NCI-H2081 treated with DMSO at 0.1 percent for 48 hours (cell line): Measurements from ENCODE around the gene HMCN2.
"Not testable (repeated sequence)": the region's sequence is repeated elsewhere in the genome, so short reads cannot be mapped to it uniquely, and the experiment has no call there.

Source experiments
- DNase-seq: peaks from one replicate; lab custom pipeline; 2025; lab: John Stamatoyannopoulos, UW

Gene HMCN2

DNA sequence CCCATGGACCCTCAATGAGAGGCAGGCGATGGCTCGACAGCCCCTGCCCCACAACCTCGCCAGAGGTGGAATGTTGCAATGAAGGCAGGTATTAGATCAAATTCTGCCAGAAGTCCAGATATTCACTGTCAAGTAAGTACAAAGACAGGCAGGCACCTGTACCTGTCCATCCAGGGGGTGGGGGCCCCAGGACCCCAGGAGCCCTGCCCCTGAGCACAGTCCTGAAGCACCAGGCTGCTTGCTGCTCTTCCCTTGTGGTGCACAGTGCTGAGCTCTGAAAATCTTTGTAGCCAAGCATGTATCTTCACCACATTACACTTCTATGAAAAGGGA, 26.2 kb upstream of the HMCN2 start:
- no peak for DNase-seq

DNA sequence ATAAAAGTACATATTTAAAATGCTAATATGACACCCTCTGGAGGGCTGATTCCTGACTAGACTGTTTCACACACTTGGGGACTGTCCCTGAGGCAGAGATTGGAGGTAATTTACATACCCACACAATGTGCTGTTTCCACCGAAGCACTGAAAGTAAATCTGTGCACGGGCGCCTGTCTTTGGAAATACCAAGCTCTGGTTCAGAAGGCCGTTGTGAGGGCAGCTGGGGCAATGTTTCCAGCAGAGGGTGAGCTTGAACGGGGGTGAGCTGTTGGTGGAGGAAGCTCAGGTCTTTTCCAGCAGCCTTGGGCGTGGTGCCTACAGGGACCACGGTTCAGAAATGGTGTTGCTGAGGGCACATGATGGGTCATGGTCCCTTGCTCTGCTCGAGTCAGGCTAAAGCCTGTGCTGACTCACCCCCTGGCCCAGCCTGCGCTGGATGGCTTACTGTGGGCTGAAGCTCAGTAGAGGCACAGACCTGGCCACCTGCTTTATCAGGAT, 25.8 kb upstream of the HMCN2 start:
- DNase-seq = no peak

- DNase-seq = no peak
Observed at GRCh38 chr9:130240410-130241197, 25.0 kb upstream of the HMCN2 start.

DNA sequence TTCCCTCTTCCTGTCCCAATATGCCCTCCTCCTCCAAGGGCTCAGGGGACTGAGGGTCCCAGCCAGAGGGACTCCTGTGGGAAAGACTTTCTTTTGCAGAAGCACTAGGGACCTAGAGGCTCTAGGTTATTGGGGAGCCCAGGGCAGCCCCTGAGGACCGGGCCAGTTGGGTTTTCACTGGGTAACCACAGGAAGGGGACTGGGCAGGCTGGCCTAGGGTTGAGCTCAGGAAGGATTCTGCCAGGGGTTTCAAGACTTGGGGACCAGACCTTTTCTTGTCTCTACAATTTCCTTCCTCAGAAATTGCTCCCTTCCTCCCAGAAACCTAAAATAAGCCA, 24.4 kb upstream of the HMCN2 start:
- DNase-seq = no peak

DNA sequence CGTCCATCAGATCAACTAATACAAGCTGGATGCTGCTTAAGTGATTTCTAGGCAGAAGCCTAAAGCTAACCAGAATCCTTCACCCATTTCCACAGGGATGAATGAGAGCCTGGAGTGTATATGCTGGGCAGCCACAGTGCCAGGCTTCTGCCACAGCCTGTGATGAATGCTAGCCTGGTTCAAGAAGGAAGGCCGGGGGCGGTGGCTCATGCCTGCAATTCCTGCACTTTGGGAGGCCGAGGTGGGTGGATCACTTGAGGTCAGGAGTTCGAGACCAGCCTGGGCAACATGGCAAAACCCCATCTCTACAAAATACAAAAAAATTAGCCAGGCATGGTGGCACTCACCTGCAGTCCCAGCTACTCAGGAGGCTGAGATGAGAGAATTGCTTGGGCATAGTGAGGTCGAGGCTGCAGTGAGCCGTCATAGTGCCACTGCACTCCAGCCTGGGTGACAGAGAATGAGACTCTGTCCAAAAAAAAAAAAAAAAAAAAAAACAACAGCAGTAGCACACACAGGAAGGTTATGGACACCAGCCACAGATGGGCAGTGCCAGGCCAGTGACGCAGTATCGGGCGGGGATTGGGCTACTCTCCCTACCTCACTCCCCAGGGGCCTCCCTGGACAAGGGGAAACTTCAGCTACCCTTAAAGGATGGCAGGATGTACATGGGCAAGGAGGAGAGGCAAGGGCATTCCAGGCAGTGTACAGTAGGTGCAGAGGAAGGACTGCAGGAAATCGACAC, 23.1 kb upstream of the HMCN2 start:
- DNase-seq = no peak

DNA sequence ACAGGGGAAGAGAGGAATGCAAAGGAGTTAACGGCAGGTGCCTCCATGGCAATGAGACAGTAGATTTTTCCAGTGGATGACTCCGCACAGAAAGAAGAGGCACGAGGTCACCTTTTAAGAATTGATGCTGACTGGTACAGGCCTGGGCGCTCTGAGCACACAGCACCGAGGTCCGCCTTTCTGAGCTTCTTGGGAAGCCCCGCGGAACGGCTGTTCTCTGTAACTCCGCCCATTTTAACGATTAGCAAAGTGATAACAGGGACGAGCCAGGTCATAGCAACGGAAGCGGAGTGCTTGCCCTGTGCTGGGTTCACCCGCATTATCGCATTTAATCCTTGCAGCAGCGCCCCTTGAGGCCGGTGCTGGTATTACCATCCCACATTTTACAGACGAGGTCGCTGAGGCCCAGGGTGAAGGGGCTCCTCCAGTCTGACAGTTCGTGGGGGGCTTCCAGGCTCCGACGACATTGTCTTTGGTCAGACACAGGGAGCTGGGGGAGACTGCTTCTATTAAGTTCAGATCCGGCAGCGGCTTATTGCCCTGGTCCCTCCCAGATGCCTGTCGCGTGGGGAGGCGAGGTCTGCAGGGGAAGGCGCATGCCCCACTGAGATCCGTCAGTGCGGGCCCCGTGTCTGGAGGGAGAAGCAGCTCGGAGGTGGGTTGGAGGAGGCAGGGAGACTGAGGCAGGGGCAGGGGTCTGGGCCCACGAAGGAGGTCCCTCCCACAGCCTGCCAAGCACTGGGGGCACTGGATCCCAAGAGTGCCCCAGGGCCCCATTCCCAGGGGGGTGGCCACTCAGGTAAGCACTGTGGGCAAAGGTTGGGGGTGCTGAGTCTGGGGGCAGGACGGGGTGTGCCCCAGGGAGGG, 22.3 kb upstream of the HMCN2 start:
- no peak for DNase-seq

- DNase-seq = no peak
Observed at GRCh38 chr9:130243882-130244170, 21.7 kb upstream of the HMCN2 start.

- no peak for DNase-seq
Observed at GRCh38 chr9:130244548-130245165, 20.9 kb upstream of the HMCN2 start.

DNA sequence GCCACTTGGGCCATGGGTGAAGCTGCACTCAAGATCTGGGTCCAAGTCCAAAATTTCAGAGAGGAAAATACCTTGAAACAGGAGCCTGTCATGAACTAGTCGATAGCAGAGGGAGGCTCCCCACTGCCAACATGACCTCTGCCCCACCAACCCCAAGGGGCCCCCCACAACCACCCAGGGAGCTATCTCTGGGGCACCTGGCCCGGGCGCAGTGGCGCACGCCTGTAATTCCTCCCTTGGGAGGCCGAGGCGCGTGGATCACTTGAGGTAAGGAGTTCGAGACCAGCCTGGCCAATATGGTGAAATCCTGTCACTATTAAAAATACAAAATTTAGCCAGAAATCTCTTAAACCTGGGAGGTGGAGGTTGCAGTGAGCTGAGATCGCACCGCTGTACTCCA, 20.1 kb upstream of the HMCN2 start:
- no peak for DNase-seq

DNA sequence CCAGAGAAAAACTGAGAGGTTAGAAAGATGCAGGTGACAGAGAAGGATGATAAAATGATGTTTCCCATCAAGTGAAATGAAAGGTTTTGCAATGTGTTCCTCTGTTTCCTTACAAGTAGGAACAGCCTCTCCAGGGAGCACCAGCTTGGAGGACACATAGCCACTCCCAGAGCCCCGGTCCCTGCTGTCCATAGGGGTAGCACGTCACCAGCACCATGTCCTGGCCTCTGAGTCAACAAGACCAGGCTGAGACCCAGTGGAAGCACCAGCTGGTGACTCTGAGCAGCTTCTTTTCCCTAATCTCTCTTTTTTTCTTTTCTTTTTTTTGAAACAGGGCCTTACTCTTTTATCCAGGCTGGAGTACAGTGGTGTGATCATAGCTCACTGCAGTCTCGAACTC, 19.4 kb upstream of the HMCN2 start:
- DNase-seq = no peak

DNA sequence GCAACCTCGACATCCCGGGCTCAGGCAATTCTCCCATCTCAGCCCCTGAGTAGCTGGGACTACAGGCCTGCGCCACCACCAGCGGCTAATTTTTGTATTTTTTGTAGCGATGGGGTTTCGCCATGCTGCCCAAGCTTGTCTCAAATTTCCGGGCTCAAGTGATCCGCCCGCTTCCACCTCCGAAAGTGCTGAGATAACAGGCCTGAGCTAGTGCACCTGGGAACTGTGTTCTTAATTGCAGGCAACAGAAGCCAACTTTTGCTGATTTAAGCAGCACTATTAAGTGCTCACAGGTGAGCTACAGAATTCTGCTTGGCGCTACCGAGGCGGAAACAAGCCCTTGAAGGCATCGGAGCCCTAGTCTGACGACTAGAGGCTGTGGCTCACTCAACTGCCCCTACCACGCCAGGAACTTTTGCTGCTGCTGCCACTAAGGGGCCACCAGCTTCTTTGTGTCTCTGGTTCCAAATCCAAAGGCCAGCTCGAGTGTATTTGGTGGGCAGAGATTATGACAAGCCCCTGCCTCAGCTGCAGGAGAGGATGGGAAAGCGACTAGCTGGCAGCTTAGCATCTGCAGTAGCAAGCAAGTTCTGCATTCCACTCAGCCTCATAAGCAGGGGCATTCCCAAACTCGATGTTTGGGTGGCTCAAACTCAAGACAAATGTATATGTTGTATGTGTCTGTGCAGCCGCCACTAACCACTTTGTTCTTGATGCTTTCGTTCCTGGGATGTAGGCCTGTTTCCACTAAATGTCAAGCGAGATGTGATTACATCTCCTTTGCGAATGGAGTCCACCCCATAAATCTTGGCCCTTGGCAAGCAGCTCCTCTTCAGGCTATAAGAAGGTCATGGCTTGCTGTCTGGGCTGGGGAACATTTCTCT, 10.6 kb upstream of the HMCN2 start:
- no peak for DNase-seq

DNA sequence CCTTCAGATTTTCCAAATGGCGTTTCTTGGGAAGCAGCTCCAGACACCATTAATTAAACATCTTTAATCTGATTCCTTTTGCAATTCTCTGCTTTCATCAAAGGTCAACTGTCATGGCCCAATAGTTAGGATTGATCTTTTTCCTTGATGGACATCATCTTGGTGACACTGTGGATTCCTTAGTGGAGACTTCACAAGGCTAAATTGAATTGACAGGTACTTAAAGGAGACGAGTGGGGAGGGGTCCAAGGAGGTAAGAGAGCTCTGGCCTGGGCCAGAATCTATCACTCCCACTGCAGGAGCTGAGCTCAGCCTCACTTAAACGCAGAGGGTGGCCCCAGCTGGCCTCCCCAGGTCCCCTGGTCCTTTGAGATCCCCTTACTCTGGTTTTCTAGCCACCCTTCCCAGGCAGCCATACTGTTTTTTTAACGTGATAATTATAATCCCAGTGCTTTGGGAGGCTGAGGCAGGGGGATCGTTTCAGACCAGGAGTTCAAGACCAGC, 9.9 kb upstream of the HMCN2 start:
- no peak for DNase-seq

DNA sequence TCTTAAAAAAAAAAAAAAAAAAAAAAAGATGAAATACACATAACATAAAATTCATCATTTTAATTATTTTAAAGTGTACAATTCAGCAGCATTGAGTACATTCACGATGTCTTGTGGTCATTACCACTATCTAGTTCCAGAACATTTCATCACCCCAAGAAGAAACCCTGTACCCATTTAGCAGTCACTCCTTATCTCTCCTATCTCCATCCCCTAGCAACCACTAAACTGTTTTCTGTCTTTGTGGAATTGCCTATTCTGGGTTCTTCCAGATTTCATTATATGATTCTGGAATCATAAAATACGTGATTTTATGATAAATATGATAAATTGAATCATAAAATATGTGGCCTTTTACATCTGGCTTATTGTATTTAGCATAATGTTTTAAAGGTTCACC, 8.9 kb upstream of the HMCN2 start:
- DNase-seq = no peak

DNA sequence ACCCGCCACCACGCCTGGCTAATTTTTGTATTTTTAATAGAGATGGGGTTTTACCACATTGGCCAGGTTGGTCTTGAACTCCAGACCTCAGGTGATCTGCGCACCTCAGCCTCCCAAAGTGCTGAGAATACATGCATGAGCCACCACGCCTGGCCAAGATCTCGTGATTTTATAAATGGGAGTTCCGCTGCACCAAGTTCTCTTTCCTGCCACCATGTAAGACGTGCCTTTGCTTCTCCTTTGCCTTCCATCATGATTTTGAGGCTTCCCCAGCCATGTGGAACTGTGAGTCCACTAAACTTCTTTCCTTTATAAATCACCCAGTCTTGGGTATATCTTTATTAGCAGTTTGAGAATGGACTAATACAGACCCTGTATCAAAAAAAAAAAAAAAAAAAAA, 7.4 kb upstream of the HMCN2 start:
- not testable (repeated sequence) for DNase-seq

- DNase-seq = no peak
Observed at GRCh38 chr9:130259044-130259443, 6.5 kb upstream of the HMCN2 start.

DNA sequence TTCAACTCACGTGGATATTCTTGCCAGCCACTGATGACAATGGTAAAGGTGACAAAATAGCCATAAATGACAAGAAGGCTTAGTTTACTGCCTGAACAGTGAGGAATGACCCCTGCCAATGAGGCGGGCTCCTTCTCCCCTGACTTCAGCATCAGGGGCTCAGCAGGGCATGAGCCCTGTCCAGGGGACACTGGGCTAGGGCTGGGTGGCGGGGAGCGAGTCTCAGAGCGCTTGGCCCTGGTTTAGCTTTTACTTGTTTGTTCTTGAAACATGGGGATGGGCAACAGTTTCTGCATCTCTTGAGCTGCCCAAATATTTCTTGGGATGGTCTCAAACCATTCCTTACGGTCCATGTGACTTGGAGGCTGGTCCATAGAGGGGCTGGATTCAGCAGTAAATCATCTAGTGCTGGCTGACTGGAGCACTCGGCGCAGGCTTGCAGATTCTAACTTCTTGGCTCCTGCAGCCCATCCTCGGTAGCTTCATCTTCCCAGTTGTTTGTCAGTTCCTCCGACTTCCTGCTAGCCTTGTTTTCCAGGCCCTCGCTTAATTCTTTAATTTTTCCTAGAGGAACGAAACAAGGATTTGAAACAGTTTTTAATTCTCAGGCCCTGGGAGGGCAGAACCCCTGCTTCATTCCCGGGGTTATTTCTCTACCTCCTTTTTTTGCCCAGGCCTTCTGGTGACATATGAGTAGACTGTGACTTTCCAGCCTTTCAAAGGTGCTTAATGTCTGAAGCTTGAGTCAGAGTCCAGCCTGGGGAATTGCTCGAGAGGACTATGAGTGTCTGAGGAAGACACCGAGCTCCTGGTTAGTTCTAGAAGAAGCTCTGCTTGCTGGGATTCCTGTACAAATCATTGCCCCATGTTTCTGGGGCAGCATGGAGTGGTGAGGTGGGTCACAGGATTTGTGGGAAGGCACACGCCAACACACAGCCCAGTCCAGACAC, 4.5 kb upstream of the HMCN2 start:
- DNase-seq = no peak

DNA sequence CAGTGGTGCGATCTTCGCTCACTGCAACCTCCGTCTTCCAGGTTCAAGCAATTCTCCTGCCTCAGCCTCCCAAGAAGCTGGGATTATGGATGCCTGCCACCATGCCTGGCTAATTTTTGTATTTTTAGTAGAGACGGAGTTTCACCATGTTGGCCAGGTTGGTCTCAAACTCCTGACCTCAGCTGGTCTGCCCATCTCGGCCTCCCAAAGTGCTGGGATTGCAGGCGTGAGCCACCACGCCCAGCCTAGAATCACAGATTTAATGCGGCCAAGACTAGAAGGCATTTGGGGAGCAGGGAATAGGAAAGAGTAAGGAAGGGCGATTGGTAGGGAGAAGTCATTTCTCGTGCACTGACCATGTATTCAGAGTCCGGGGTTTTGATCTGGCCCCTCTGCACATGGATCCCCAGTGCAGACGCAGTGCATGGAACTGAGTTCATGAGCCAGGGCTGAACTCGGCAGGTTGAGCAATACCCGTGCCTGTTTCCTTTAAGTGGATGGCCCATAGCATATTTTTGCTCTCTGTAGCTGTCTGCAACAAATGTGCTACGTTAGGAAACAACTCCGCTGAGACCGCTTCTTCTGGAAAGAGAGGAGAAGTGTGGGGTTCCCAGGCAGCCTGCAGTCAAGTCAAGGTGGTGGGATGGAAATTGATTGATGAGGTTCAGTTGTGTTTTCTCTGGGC, 3.4 kb upstream of the HMCN2 start:
- no peak for DNase-seq

DNA sequence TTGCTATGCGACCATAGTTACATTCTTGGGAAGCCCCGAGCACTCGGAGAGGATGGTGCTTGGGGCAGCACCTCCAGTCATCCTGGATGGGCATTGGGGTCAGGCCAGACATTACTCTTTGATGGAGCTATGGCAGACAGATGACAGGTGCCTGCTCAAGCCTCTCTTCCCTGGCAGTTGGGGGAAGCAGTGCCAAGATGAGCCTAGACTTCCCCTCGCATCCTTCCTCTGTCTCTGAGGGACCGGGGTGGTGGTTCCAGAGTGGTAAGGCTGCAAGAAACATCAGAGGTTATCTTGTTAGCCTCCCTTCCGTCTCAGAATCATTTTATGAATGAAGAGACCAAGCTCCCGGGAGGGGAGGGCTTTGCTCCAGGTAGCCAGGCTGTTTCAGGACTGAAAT, 2.8 kb upstream of the HMCN2 start:
- DNase-seq = no peak

GRCh38 chr9:130263601-130264413, 1.8 kb upstream of the HMCN2 start:
- DNase-seq = no peak
